Ishikawa (cell line): ENCODE data around the gene FCN1.

ENCODE experiments used
- CEBPB ChIP-seq: IDR thresholded peaks from 2 replicates; pipeline ENCODE4 v1.6.1; 2012
- CREB1 ChIP-seq: IDR thresholded peaks from 2 replicates; pipeline ENCODE4 v1.6.1; 2012; ENCODE audit warnings: low read depth
- EGR1 ChIP-seq: IDR thresholded peaks from 2 replicates; pipeline ENCODE4 v1.6.1; 2012
- EP300 ChIP-seq: IDR thresholded peaks from 2 replicates; pipeline ENCODE4 v1.6.1; 2012; ENCODE audit warnings: borderline replicate concordance
- FOXM1 ChIP-seq: IDR thresholded peaks from 2 replicates; pipeline ENCODE4 v1.6.1; 2012; ENCODE audit warnings: low read depth, borderline replicate concordance
- MAX ChIP-seq: IDR thresholded peaks from 2 replicates; pipeline ENCODE4 v1.6.1; 2012
- NFIC ChIP-seq: IDR thresholded peaks from 2 replicates; pipeline ENCODE4 v1.6.1; 2012
- RAD21 ChIP-seq: IDR thresholded peaks from 2 replicates; pipeline ENCODE4 v1.6.1; 2012; ENCODE audit warnings: low read depth
- REST ChIP-seq: IDR thresholded peaks from 2 replicates; pipeline ENCODE4 v1.6.1; 2012; ENCODE audit warnings: low read depth, mild to moderate bottlenecking
- TAF1 ChIP-seq: IDR thresholded peaks from 2 replicates; pipeline ENCODE4 v1.6.1; 2012; ENCODE audit warnings: low read depth, mild to moderate bottlenecking
- TCF12 ChIP-seq: IDR thresholded peaks from 2 replicates; pipeline ENCODE4 v1.6.1; 2012; ENCODE audit warnings: low read depth
- TEAD4 ChIP-seq: IDR thresholded peaks from 2 replicates; pipeline ENCODE4 v1.6.1; 2012
- USF1 ChIP-seq: IDR thresholded peaks from 2 replicates; pipeline ENCODE4 v1.6.1; 2012
- YY1 ChIP-seq: IDR thresholded peaks from 2 replicates; pipeline ENCODE4 v1.6.1; 2012; ENCODE audit warnings: low read depth
- ZBTB7A ChIP-seq: IDR thresholded peaks from 2 replicates; pipeline ENCODE4 v1.6.1; 2012; ENCODE audit warnings: low read depth

Gene FCN1

GRCh38 chr9:134885001-134885678 lies 32.6 kb downstream of the FCN1 start:
- TF ChIP-seq ZBTB7A (no peak), EP300 (no peak), TCF12 (no peak), REST (no peak), YY1 (no peak), CEBPB (no peak), MAX (no peak), USF1 (no peak), TEAD4 (no peak)

- TF ChIP-seq FOXM1 = no peak
- no peak for TF ChIP-seq REST
- TF ChIP-seq NFIC = no peak
- no peak for TF ChIP-seq RAD21
- no peak for TF ChIP-seq TEAD4
- no peak for TF ChIP-seq YY1
- TF ChIP-seq CEBPB = no peak
- no peak for TF ChIP-seq TCF12
These were observed 33.2 kb downstream of the FCN1 start for GRCh38 chr9:134884492-134884891.

- no peak for TF ChIP-seq ZBTB7A
- TF ChIP-seq USF1 = no peak
- TF ChIP-seq TEAD4 = no peak
- TF ChIP-seq EP300 = no peak
- no peak for TF ChIP-seq MAX
- no peak for TF ChIP-seq YY1
- no peak for TF ChIP-seq NFIC
- no peak for TF ChIP-seq RAD21
- TF ChIP-seq CREB1 = no peak
- TF ChIP-seq TAF1 = no peak
- TF ChIP-seq CEBPB = no peak
- no peak for TF ChIP-seq FOXM1
- no peak for TF ChIP-seq REST
- no peak for TF ChIP-seq TCF12
- no peak for TF ChIP-seq EGR1
These were observed 34.5 kb downstream of the FCN1 start for GRCh38 chr9:134883040-134883782.

GRCh38 chr9:134882204-134882785 lies 35.4 kb downstream of the FCN1 start:
- TF ChIP-seq TCF12 (no peak), CEBPB (no peak), EP300 (no peak), TEAD4 (no peak), YY1 (no peak), REST (no peak), RAD21 (no peak)
